Measurements from ENCODE around the gene CIAO3. TPM values are rescaled to one million over a fixed set of nuclear protein-coding genes. Genes with fewer than 3 reads are reported as not detected.
"Not testable (repeated sequence)": the region's sequence is repeated elsewhere in the genome, so short reads cannot be mapped to it uniquely, and the experiment has no call there.

CIAO3 gene
- total RNA-seq, 1 experiment from 2014 or later: 45.1 TPM

GRCh38 chr16:694187-694862 lies 46.5 kb downstream of the CIAO3 start:
- DNase-seq (ENCODE audit: low spot score): no peak

- DNase-seq (ENCODE audit: low spot score): no peak
Measured at GRCh38 chr16:693766-694165, 47.0 kb downstream of the CIAO3 start.

GRCh38 chr16:693364-693763 lies 47.4 kb downstream of the CIAO3 start:
- DNase-seq (ENCODE audit: low spot score): no peak

GRCh38 chr16:692356-693108 lies 48.3 kb downstream of the CIAO3 start:
- DNase-seq (ENCODE audit: low spot score): no peak

- DNase-seq (ENCODE audit: low spot score): not testable (repeated sequence)
Measured at GRCh38 chr16:691242-691641, 49.6 kb downstream of the CIAO3 start.

GRCh38 chr16:689175-689897 lies 51.5 kb downstream of the CIAO3 start:
- DNase-seq (ENCODE audit: low spot score): no peak

- DNase-seq (ENCODE audit: low spot score): no peak
Measured at GRCh38 chr16:687499-687898, 53.3 kb downstream of the CIAO3 start.

GRCh38 chr16:686459-687260 lies 54.1 kb downstream of the CIAO3 start:
- no peak for DNase-seq (ENCODE audit: low spot score)

- DNase-seq (ENCODE audit: low spot score): peak; percentile 73
Measured at GRCh38 chr16:685967-686366, 54.8 kb downstream of the CIAO3 start.

GRCh38 chr16:684961-685696 lies 55.7 kb downstream of the CIAO3 start:
- no peak for DNase-seq (ENCODE audit: low spot score)

- no peak for DNase-seq (ENCODE audit: low spot score)
Measured at GRCh38 chr16:684071-684794, 56.6 kb downstream of the CIAO3 start, which contains the start of gene JMJD8. JMJD8 (minus strand) TSS chr16:684334; CDS start chr16:684319, 15 bp downstream.

- DNase-seq (ENCODE audit: low spot score): no peak
Measured at GRCh38 chr16:683396-684070, 57.3 kb downstream of the CIAO3 start.

GRCh38 chr16:682493-683395 lies 58.1 kb downstream of the CIAO3 start:
- DNase-seq (ENCODE audit: low spot score): no peak

- DNase-seq (ENCODE audit: low spot score): peak; percentile 65
Measured at GRCh38 chr16:681746-682427, 58.9 kb downstream of the CIAO3 start.

- peak; percentile 30 for DNase-seq (ENCODE audit: low spot score)
Measured at GRCh38 chr16:680967-681745, 59.6 kb downstream of the CIAO3 start.

GRCh38 chr16:680625-680945 lies 60.2 kb downstream of the CIAO3 start:
- DNase-seq (ENCODE audit: low spot score): no peak
